ENCODE data around the gene UPP2. TPM values are rescaled to one million over a fixed set of nuclear protein-coding genes. Genes with fewer than 3 reads are reported as not detected.

UPP2 gene
- total RNA-seq (not detected), polyA plus RNA-seq (not detected)
- long read RNA-seq, donor 1, partial matches to known transcripts: 0 of 1 reads
- long read RNA-seq, donor 1, other reads (novel, unspliced or antisense): 1 of 1 reads
- long read RNA-seq, donor 2: 0 reads

DNA sequence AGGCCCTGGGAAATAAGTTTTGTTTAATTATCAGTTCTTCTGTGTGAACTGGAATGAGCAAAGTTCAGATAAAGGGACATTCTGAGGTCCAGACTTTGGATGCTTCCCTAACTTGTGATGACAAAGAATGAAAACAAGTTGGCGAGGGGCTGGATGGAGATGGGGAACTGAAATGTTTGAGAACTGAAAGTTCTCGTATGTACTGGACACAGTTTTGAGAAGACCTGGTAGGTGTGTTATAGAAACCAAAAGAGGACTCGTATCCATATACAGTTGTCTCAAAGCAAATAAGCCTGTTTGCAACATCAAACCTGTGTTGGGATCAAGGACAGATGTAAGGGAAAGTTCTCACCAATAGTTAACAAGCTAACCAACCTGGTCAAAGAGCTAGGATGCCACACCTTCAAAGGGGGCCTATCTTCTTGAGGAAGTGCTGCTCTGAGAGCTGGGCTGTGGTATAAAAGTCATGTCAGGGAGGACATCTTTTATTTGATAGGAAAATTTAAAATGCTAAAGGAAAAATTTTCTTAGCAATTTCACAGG is at the start of gene UPP2:
Gene UPP2 (plus strand): TSS at position 493 of the 543 bp plus-strand sequence. CDS start 188 bp downstream, outside the sequence.
- no peaks in the 10 kb centered on the region for H3K4me1 ChIP-seq
- no peaks in the 10 kb centered on the region for H3K27me3 ChIP-seq (ENCODE audit: insufficient read depth in 3 of 3, low read length in 2 of 3)
- intact Hi-C loops (cut with DNase I): no loop called here
- WGBS, 3 donors: 85 to 91% (median 89%) methylated on average over 3 of the region's 3 CpGs
- no peak for DNase-seq
- H3K27ac ChIP-seq: no peak within 1 kb of the TSS
- no peaks in the 10 kb centered on the region for H3K9me3 ChIP-seq
- TF ChIP-seq, protein P1, sequence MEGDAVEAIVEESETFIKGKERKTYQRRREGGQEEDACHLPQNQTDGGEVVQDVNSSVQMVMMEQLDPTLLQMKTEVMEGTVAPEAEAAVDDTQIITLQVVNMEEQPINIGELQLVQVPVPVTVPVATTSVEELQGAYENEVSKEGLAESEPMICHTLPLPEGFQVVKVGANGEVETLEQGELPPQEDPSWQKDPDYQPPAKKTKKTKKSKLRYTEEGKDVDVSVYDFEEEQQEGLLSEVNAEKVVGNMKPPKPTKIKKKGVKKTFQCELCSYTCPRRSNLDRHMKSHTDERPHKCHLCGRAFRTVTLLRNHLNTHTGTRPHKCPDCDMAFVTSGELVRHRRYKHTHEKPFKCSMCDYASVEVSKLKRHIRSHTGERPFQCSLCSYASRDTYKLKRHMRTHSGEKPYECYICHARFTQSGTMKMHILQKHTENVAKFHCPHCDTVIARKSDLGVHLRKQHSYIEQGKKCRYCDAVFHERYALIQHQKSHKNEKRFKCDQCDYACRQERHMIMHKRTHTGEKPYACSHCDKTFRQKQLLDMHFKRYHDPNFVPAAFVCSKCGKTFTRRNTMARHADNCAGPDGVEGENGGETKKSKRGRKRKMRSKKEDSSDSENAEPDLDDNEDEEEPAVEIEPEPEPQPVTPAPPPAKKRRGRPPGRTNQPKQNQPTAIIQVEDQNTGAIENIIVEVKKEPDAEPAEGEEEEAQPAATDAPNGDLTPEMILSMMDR (IDR thresholded peaks at IDR 0.05): no peak
- ATAC-seq: no peak
- no peaks in the 10 kb centered on the region for H3K36me3 ChIP-seq (ENCODE audit: insufficient read depth in 1 of 2, low read depth in 1 of 2)
- no peak within 1 kb of the TSS for H3K4me3 ChIP-seq

DNA sequence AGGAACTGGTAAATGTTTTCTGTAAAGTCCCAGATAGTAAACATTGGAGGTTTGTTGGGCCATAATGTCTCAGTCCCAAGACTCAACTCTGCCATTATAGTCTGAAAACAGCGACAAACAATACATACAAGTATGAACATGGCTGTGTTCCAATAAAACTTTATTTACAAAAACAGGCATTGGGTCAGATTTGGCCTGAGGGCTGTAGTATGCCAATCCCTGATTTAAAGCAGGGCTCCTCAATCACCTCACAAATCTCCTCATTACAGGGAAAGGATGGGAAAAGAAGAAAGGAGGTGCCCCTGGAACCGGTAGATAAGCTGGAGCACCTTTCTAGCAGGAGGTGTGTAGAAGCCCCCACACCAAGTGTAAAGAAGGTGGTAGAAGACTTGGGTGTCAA is 48.9 kb upstream of the UPP2 start:
- intact Hi-C loops (cut with DNase I): no loop called here

DNA sequence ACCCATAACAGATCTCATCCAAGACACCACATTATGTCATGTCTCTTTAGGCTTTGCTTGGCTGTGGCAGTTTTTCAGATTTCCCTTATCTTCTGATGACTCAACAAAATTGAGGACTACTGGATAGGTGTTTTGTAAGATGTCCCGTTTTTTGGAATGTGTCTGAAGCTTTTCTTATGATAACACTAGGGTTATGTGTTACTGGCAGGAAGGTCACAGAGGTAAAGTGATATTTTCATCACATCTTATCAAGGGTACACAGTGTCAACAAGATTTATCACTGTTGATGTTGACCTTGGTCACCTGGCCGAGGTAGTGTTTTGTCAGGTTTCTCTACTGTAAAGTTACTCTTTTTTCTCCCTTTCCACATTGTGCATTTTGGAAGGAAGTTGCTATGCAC is 44.8 kb upstream of the UPP2 start:
- no peak for DNase-seq
- Histone ChIP-seq H3K4me1 (no peaks in the 10 kb centered on the region), H3K27me3 (ENCODE audit: insufficient read depth in 3 of 3, low read length in 2 of 3) (peaks cover 0 to 3% (median 0%) of the 10 kb centered on the region in 3 donors), H3K27ac (no peak overlapping the region), H3K4me3 (no peak overlapping the region), H3K9me3 (no peaks in the 10 kb centered on the region), H3K36me3 (ENCODE audit: insufficient read depth in 1 of 2, low read depth in 1 of 2) (no peaks in the 10 kb centered on the region)
- ATAC-seq: no peak
- 37 to 48% (median 39%) methylated on average over 2 of the region's 2 CpGs for WGBS, 3 donors
- intact Hi-C loops (cut with DNase I): no loop called here
- TF ChIP-seq, protein P1 (IDR thresholded peaks at IDR 0.05): no peak

More for the DNA sequence above, 48.9 kb upstream of the UPP2 start:
- WGBS, 3 donors: 91 to 94% (median 92%) methylated on average over 2 of the region's 2 CpGs
- Histone ChIP-seq H3K36me3 (ENCODE audit: insufficient read depth in 1 of 2, low read depth in 1 of 2) (no peaks in the 10 kb centered on the region), H3K9me3 (no peaks in the 10 kb centered on the region), H3K4me1 (no peaks in the 10 kb centered on the region), H3K27ac (no peak overlapping the region), H3K4me3 (no peak overlapping the region), H3K27me3 (ENCODE audit: insufficient read depth in 3 of 3, low read length in 2 of 3) (no peaks in the 10 kb centered on the region)
- TF ChIP-seq, protein P1 (IDR thresholded peaks at IDR 0.05): no peak
- ATAC-seq: no peak
- DNase-seq: no peak

DNA sequence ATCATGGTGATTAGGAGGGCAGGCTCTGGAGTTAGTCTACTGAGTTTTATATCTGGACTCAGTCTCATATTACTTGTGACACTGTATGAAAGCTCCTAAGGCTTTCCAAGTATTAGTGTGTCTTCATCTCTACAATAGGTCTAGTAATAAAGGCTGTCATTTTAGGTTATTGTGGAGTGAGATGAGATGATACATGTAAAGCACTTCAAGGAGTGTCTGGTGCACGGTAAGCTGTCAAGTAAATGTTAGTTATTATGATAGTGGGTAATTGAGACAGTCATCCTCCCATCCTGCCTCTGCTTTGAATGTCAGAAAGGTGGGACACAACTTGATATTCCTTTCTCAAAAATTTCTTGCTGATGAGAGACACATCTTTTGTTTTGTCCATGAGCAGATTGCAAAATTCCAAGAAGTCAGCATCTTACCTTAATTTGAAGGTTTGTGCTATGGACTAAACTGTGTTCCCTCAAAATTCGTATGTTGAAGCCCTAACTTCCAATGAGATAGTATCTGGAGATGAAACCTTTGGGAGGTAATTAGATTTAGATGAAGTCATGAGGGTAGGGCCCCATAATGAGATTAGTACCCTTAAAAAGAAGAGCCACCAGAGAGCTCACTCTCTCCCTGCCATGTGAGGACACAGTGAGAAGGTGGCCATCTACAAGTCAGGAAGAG is 41.4 kb upstream of the UPP2 start:
- no peaks in the 10 kb centered on the region for H3K36me3 ChIP-seq (ENCODE audit: insufficient read depth in 1 of 2, low read depth in 1 of 2)
- no peak overlapping the region for H3K4me3 ChIP-seq
- no peaks in the 10 kb centered on the region for H3K4me1 ChIP-seq
- TF ChIP-seq, protein P1 (IDR thresholded peaks at IDR 0.05): no peak
- no peak for DNase-seq
- peaks cover 0 to 3% (median 0%) of the 10 kb centered on the region in 3 donors for H3K27me3 ChIP-seq (ENCODE audit: insufficient read depth in 3 of 3, low read length in 2 of 3)
- intact Hi-C loops (cut with DNase I): no loop called here
- WGBS, 3 donors: 78 to 84% (median 80%) methylated on average over 2 of the region's 2 CpGs
- no peak overlapping the region for H3K27ac ChIP-seq
- no peak for ATAC-seq
- no peaks in the 10 kb centered on the region for H3K9me3 ChIP-seq

Data from psoas muscle (tissue), 8 donors.